NK-92 treated with Interleukin-12 subunit alpha and Interleukin-12 subunit beta, amount 100 ng/mL, for 24 hours (cell line): ENCODE data around the gene MIER2.

Experiments
- DNase-seq: peaks from one replicate; lab custom pipeline; 2025; lab: John Stamatoyannopoulos, UW

The MIER2 gene

GRCh38 chr19:377801-378581 lies 33.4 kb upstream of the MIER2 start:
- DNase-seq = no peak

- no peak for DNase-seq
Measured at GRCh38 chr19:376111-376470, 31.5 kb upstream of the MIER2 start.

- no peak for DNase-seq
Measured at GRCh38 chr19:375395-376110, 31.0 kb upstream of the MIER2 start.

- no peak for DNase-seq
Measured at GRCh38 chr19:374886-375235, 30.3 kb upstream of the MIER2 start.

- no peak for DNase-seq
Measured at GRCh38 chr19:374183-374885, 29.7 kb upstream of the MIER2 start.

GRCh38 chr19:373391-374182 lies 29.0 kb upstream of the MIER2 start:
- no peak for DNase-seq

GRCh38 chr19:372306-372890 lies 27.8 kb upstream of the MIER2 start:
- DNase-seq = no peak

- DNase-seq = no peak
Measured at GRCh38 chr19:371501-372168, 27.0 kb upstream of the MIER2 start.

GRCh38 chr19:370641-371330 lies 26.2 kb upstream of the MIER2 start:
- no peak for DNase-seq

- no peak for DNase-seq
Measured at GRCh38 chr19:369876-370275, 25.3 kb upstream of the MIER2 start.

- DNase-seq = no peak
Measured at GRCh38 chr19:369256-369655, 24.7 kb upstream of the MIER2 start.

- no peak for DNase-seq
Measured at GRCh38 chr19:368630-369024, 24.0 kb upstream of the MIER2 start.

- no peak for DNase-seq
Measured at GRCh38 chr19:367963-368629, 23.5 kb upstream of the MIER2 start.

- DNase-seq = no peak
Measured at GRCh38 chr19:367561-367960, 23.0 kb upstream of the MIER2 start.

GRCh38 chr19:366951-367350 lies 22.4 kb upstream of the MIER2 start:
- DNase-seq = no peak

- no peak for DNase-seq
Measured at GRCh38 chr19:366205-366783, 21.7 kb upstream of the MIER2 start.

GRCh38 chr19:364496-365287 lies 20.1 kb upstream of the MIER2 start:
- DNase-seq = no peak

GRCh38 chr19:362683-363082 lies 18.1 kb upstream of the MIER2 start:
- no peak for DNase-seq

GRCh38 chr19:362154-362553 lies 17.6 kb upstream of the MIER2 start:
- no peak for DNase-seq
